ENCODE results near the gene VPS13D. TPM values are rescaled to one million over a fixed set of nuclear protein-coding genes. Genes with fewer than 3 reads are reported as not detected.

The VPS13D gene
- total RNA-seq, 2 experiments from 2014 or later, result 32.5 to 39.9 TPM

DNA sequence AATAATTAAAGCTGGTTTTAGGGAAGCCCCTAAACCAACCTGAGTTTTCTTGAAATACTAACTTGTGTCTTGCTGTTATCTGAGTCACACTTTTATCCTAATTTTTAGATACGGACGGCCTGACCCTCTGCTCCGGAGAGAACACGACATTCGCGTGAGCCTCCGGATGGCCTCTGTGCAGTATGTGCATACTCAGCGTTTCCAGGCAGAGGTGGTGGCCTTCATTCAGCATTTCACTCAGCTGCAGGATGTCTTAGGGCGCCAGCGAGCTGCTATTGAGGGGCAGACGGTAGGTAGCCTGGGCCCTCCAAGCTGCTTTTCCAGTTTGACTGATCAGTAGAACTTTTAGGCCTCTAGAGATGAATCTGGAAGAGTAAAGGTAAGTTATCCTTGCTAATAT lies 63.6 kb downstream of the VPS13D start:
- no peak overlapping the region for H3K4me3 Mint-ChIP-seq
- DNase-seq, result no peak
- no peak overlapping the region for H3K27ac Mint-ChIP-seq
- no peak for ATAC-seq
- H3K36me3 Mint-ChIP-seq (ENCODE audit: low read depth), result peaks cover 39% of the 10 kb centered on the region
- no peaks in the 10 kb centered on the region for H3K27me3 Mint-ChIP-seq (ENCODE audit: low read depth)
- no peaks in the 10 kb centered on the region for H3K9me3 Mint-ChIP-seq (ENCODE audit: insufficient read depth)
- POLR2A ChIA-PET, result interaction anchor here (0.7 kb wide), 1 partner anchor 326 kb away, joined by 3 read pairs; no protein-coding TSS in a partner anchor
- CTCF ChIA-PET, result interaction anchor here (0.9 to 2.0 kb wide), 5 partner anchors 13 to 365 kb away, joined by 3 to 11 read pairs (median 3); no protein-coding TSS in a partner anchor
- peaks cover 23% of the 10 kb centered on the region for H3K4me1 Mint-ChIP-seq (ENCODE audit: low read depth)

DNA sequence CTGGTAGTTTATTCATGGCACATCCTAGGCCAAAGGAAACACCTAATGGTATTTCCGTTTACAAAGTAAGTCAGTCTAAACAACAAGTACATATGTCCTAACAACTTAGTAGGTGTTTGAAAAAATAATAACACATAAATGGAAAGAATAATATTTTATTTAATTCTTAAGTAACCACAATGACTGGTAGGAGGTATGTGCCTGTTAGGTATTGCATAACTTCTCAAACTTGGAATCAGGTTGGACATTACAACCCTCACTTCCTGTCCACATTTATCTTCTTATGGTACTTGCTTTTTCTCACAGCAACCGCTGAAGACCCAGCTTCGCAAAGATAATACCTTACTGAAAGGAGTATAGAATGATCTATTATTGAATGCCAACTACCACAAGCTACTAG lies 64.2 kb downstream of the VPS13D start:
- ATAC-seq (no peak), DNase-seq (no peak)
- no peaks in the 10 kb centered on the region for H3K27me3 Mint-ChIP-seq (ENCODE audit: low read depth)
- no peak overlapping the region for H3K27ac Mint-ChIP-seq
- ChIA-PET CTCF (interaction anchor here (0.7 to 2.0 kb wide), 4 partner anchors 13 to 193 kb away, joined by 3 to 11 read pairs (median 5); no protein-coding TSS in a partner anchor), POLR2A (interaction anchor here (1.1 kb wide), 1 partner anchor 19 kb away, joined by 3 read pairs; no protein-coding TSS in a partner anchor)
- no peaks in the 10 kb centered on the region for H3K9me3 Mint-ChIP-seq (ENCODE audit: insufficient read depth)
- no peak overlapping the region for H3K4me3 Mint-ChIP-seq
- peaks cover 23% of the 10 kb centered on the region for H3K4me1 Mint-ChIP-seq (ENCODE audit: low read depth)
- peaks cover 45% of the 10 kb centered on the region for H3K36me3 Mint-ChIP-seq (ENCODE audit: low read depth)

DNA sequence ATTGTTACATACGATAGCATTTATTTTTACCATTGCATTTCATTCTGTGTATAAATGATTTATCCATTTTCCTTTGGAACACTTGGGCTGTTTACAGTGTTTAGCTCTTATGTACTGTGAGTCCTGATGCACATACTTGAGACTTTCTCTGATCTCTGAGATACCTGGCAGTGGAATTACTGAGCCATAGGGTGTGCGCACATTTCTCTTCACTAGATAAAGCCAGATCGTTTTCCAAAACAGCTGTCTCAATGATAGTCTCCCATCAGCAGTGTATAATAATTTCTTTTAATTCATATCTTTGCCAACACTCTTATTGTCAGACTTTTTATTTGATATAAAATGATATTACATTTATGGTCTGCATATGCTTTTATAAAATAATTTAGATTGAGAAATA lies 66.2 kb downstream of the VPS13D start:
- CTCF ChIA-PET, result interaction anchor here (1.7 to 2.8 kb wide), 5 partner anchors 19 to 363 kb away, joined by 6 to 10 read pairs (median 9); no protein-coding TSS in a partner anchor
- POLR2A ChIA-PET, result interaction anchor here (0.7 to 1.0 kb wide), 2 partner anchors 157 to 388 kb away, joined by 3 to 4 read pairs; no protein-coding TSS in a partner anchor

DNA sequence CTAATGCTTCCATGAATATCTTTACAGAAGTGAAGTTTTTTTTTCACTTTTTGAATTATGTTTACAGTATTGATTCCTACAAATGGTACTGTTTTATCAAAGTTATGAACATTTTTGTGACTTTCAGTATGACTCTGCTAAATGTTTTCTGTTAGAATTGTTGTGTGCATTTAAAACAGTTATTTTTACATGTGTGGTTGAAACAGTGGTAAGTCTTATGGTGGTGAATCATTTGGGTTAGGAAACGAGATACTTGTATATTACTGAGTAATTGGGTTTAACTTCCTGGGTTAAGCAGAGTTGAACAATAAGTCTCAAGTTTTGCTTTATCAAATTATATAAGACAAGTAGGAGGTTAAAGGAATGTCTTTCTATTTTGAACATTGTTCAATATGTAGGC lies 66.8 kb downstream of the VPS13D start:
- POLR2A ChIA-PET, result interaction anchor here (1.0 kb wide), 1 partner anchor 156 kb away, joined by 4 read pairs; no protein-coding TSS in a partner anchor
- ATAC-seq (peak; percentile 61), DNase-seq (no peak)
- Mint-ChIP-seq H3K27me3 (ENCODE audit: low read depth) (no peaks in the 10 kb centered on the region), H3K4me1 (ENCODE audit: low read depth) (peaks cover 25% of the 10 kb centered on the region), H3K9me3 (ENCODE audit: insufficient read depth) (no peaks in the 10 kb centered on the region), H3K36me3 (ENCODE audit: low read depth) (peaks cover 45% of the 10 kb centered on the region), H3K4me3 (peak overlapping the region; percentile 24), H3K27ac (peak overlapping the region; percentile 65)
- CTCF ChIA-PET, result interaction anchor here (1.1 to 2.8 kb wide), 8 partner anchors 13 to 363 kb away, joined by 3 to 10 read pairs (median 6); no protein-coding TSS in a partner anchor

More for the DNA sequence above, 66.2 kb downstream of the VPS13D start:
- ATAC-seq (no peak), DNase-seq (no peak)
- Mint-ChIP-seq H3K27me3 (ENCODE audit: low read depth) (no peaks in the 10 kb centered on the region), H3K4me3 (no peak overlapping the region), H3K4me1 (ENCODE audit: low read depth) (peaks cover 23% of the 10 kb centered on the region), H3K9me3 (ENCODE audit: insufficient read depth) (no peaks in the 10 kb centered on the region), H3K27ac (no peak overlapping the region), H3K36me3 (ENCODE audit: low read depth) (peaks cover 48% of the 10 kb centered on the region)

DNA sequence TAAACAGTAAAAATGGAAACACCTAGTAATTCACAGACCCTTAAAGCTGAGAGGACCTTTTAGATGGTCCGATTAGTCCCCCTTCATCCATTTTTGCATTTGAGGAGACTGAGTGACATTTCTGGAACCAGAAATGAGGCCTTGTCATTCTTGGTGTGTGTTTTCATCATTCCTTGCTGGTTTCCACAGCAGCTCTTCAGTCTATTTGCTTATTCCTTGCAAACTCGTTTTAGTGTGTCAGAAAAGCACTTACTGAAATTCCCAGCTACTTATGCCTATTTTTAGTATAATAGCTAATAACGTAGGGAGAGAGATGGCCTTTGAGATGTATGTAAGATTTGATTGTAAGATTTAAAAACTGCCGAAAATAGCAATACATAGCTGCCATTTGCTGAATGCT lies 70.9 kb downstream of the VPS13D start:
- H3K36me3 Mint-ChIP-seq (ENCODE audit: low read depth), result peaks cover 49% of the 10 kb centered on the region
- peaks cover 38% of the 10 kb centered on the region for H3K4me1 Mint-ChIP-seq (ENCODE audit: low read depth)
- H3K27me3 Mint-ChIP-seq (ENCODE audit: low read depth), result no peaks in the 10 kb centered on the region
- H3K9me3 Mint-ChIP-seq (ENCODE audit: insufficient read depth), result no peaks in the 10 kb centered on the region
- ATAC-seq, result no peak
- ChIA-PET CTCF (interaction anchor here (0.6 to 1.9 kb wide), 11 partner anchors 11 to 358 kb away, joined by 3 to 8 read pairs (median 3); no protein-coding TSS in a partner anchor), POLR2A (no interaction called here)
- no peak overlapping the region for H3K27ac Mint-ChIP-seq
- H3K4me3 Mint-ChIP-seq, result no peak overlapping the region
- DNase-seq, result no peak

DNA sequence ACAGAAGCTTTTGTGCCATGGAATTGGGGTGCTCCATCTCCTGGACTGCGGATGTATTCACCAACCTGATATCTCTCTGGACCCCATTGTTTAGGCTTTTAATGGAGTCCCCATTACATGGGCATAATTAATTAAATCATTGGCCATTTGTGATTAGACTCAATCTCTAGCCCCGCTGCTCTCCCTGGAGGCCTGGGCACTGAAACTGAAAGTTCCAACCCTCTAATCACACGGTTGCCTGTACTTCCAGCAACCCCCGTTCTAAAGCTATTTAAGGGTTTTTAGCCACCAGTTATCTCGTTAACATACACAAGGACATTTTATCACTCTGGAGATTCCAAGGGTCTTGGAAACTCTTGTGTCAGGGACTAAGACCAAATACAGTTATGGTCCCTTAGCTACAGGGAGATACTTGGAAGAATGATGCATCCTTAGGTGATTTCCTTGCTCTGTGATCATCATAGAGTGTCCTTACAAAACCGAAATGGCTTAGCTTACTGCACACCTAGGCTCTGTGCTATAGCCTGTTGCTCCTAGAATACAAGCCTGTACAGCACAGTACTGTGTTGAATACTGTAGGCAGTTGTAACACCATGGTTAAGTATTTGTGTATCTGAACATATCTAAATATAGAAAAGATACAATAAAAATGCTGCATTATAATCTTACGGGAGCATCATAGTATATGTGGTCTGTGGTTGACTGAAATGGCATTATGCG lies 71.8 kb downstream of the VPS13D start:
- ChIA-PET POLR2A (no interaction called here), CTCF (interaction anchor here (0.6 to 1.9 kb wide), 6 partner anchors 10 to 357 kb away, joined by 3 to 8 read pairs (median 4); no protein-coding TSS in a partner anchor)
- no peaks in the 10 kb centered on the region for H3K9me3 Mint-ChIP-seq (ENCODE audit: insufficient read depth)
- no peak for ATAC-seq
- H3K27ac Mint-ChIP-seq, result no peak overlapping the region
- no peaks in the 10 kb centered on the region for H3K27me3 Mint-ChIP-seq (ENCODE audit: low read depth)
- peaks cover 31% of the 10 kb centered on the region for H3K4me1 Mint-ChIP-seq (ENCODE audit: low read depth)
- peaks cover 53% of the 10 kb centered on the region for H3K36me3 Mint-ChIP-seq (ENCODE audit: low read depth)
- DNase-seq, result no peak
- H3K4me3 Mint-ChIP-seq, result no peak overlapping the region

DNA sequence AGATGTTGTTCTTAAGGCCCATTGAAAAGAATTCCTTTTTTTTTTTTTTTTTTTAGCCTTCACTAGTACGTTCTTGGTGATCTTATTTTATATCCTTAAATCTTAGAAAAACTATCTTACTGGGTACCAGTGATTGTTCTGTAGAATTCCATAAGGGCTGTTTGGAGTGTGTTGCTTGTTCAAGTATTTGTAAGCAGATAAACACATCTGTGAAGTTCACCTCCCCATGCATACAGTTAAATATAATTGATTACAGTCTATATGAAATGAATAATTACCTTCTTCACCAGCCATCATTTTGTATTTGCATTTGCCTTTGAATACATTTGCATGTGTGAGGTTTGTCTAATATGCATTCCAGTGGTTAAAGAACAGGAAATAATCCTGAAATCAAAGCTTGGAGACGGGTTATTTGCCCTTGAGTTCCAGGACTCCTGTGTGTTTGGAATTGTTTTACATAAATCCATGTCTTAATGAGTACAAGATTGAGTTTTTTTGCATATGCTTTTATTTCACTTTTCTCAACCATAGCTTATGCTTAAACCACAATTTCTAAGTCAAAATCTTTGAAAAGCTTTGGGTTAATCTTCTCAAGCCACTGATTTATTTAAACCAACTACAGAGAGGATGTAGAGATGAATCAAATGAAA lies 73.1 kb downstream of the VPS13D start:
- Mint-ChIP-seq H3K27ac (no peak overlapping the region), H3K9me3 (ENCODE audit: insufficient read depth) (no peaks in the 10 kb centered on the region), H3K36me3 (ENCODE audit: low read depth) (peaks cover 56% of the 10 kb centered on the region), H3K4me3 (no peak overlapping the region), H3K27me3 (ENCODE audit: low read depth) (no peaks in the 10 kb centered on the region), H3K4me1 (ENCODE audit: low read depth) (peaks cover 18% of the 10 kb centered on the region)
- CTCF ChIA-PET, result interaction anchor here (1.2 to 1.5 kb wide), 3 partner anchors 10 to 356 kb away, joined by 4 to 6 read pairs (median 4); no protein-coding TSS in a partner anchor
- POLR2A ChIA-PET, result no interaction called here
- DNase-seq, result no peak
- ATAC-seq, result no peak

DNA sequence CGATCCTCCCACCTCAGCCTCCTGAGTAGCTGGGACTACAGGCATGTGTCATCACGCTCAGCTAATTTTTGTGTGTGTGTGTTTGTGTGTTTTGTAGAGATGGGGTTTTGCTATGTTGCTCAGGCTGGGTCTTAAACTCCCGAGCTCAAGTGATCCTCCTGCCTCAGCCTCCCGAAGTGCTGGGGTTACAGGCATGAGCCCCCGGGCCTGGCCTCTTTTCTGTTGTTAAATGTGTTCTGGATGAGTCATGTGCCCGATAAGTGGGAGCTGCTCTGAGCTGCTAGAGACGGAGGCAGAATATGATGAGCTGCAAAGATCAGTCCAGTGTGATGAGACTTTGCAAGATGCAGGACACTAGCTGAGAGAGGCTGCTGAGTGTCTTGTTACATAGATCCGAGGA lies 75.5 kb downstream of the VPS13D start:
- Mint-ChIP-seq H3K4me1 (ENCODE audit: low read depth) (peaks cover 18% of the 10 kb centered on the region), H3K9me3 (ENCODE audit: insufficient read depth) (no peaks in the 10 kb centered on the region), H3K4me3 (no peak overlapping the region), H3K27me3 (ENCODE audit: low read depth) (no peaks in the 10 kb centered on the region), H3K27ac (no peak overlapping the region), H3K36me3 (ENCODE audit: low read depth) (peaks cover 63% of the 10 kb centered on the region)
- ATAC-seq, result no peak
- ChIA-PET CTCF (interaction anchor here (1.0 to 1.3 kb wide), 2 partner anchors 30 to 181 kb away, joined by 3 read pairs; no protein-coding TSS in a partner anchor), POLR2A (no interaction called here)
- DNase-seq, result no peak

DNA sequence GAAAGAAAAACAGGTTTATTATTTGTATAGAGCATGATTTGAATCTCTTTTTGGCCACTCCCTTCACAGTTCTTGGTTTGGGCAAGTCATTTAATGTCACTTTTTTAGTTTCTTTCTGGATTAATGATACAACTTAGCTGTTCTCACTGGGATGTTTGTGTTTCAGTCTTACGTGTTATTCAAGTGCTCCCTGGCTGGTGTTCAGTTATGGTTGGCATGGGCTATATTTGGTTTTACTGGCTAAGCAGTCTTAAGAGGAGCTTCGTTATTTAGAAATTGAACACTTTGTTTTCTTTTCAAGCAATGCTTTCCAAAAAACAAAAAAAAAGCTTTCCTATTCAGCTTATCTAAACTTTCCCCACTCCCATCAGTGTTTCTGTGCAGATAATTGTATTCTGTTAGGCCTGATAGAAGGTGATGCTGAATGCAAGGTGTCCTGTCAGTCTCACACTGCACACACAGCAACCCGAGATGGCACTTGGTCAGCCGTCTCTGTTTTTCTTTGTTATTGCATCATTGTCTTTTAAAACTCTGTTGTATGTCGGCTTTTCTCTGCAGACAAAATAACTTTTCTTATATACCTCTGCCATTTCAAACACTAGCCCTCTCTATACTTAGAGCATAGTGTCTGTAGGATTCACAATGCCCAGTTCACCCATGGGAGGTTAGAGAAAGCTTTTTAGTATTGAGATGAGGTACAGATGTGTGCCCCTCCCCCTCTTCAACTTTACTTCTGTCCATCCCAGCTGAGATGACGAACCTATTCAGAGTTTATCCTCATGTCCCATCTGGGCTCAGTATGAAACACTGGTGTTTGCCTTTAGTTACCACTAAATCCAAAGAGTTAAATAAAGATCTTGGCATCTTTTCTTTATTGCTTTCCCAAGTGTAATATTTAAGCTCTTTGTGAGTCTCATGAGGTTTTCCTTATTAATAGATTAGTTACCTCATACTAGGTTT lies 80.2 kb downstream of the VPS13D start:
- no peaks in the 10 kb centered on the region for H3K27me3 Mint-ChIP-seq (ENCODE audit: low read depth)
- H3K4me1 Mint-ChIP-seq (ENCODE audit: low read depth), result peaks cover 11% of the 10 kb centered on the region
- H3K9me3 Mint-ChIP-seq (ENCODE audit: insufficient read depth), result no peaks in the 10 kb centered on the region
- ChIA-PET POLR2A (no interaction called here), CTCF (interaction anchor here (0.6 to 6.7 kb wide), 6 partner anchors 13 to 348 kb away, joined by 3 to 89 read pairs (median 6); partner anchors contain the start of gene DHRS3)
- ATAC-seq, result no peak
- H3K27ac Mint-ChIP-seq, result no peak overlapping the region
- peaks cover 68% of the 10 kb centered on the region for H3K36me3 Mint-ChIP-seq (ENCODE audit: low read depth)
- no peak overlapping the region for H3K4me3 Mint-ChIP-seq
- DNase-seq, result no peak

DNA sequence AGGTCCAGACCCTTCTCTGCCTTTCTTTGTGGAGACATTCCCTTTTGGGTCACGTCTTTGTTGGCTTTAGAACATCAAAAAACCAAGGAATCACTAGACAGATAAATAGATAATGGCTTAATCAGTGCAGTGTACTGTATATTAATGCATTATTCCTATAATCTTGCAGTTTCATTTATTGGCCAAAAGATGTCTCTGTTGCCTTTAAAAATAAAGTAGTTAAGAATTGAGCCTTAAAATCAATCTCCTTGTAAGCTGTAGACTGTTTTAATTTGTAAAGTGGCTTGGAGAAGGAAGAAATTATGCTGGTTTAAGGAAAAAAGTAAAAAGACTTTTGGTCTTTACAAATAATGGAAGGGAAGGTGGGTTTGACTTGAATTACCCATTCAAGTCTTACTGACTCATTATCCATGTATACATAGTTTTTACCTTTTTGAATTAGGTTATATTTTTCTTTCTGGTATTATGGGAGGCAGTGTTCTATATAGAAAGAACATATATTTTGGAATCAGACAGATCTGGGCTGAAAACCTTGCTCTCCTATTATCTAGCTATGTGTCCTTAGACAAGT lies 84.6 kb downstream of the VPS13D start:
- H3K9me3 Mint-ChIP-seq (ENCODE audit: insufficient read depth), result no peaks in the 10 kb centered on the region
- ChIA-PET CTCF (interaction anchor here (0.7 to 6.7 kb wide), 23 partner anchors 9 to 353 kb away, joined by 3 to 89 read pairs (median 4); partner anchors contain the start of gene DHRS3), POLR2A (interaction anchor here (0.8 to 1.6 kb wide), 2 partner anchors 161 to 344 kb away, joined by 3 read pairs; no protein-coding TSS in a partner anchor)
- DNase-seq, result no peak
- H3K4me1 Mint-ChIP-seq (ENCODE audit: low read depth), result peaks cover 11% of the 10 kb centered on the region
- peaks cover 61% of the 10 kb centered on the region for H3K36me3 Mint-ChIP-seq (ENCODE audit: low read depth)
- H3K27me3 Mint-ChIP-seq (ENCODE audit: low read depth), result no peaks in the 10 kb centered on the region
- ATAC-seq, result no peak
- no peak overlapping the region for H3K4me3 Mint-ChIP-seq
- no peak overlapping the region for H3K27ac Mint-ChIP-seq
